HG03095 (cell line): ENCODE data around the gene ERG28.
"Not testable (repeated sequence)": the region's sequence is repeated elsewhere in the genome, so short reads cannot be mapped to it uniquely, and the experiment has no call there.

Experiments used
- ATAC-seq: cut with Tn5 transposase; IDR thresholded peaks from one replicate; pipeline ENCODE4 v1.9.1; 2021; ENCODE audit warnings: moderate library complexity; ENCODE audit not compliant: unreplicated experiment

The ERG28 gene

GRCh38 chr14:75626863-75627262, 33.8 kb downstream of the ERG28 start:
- no peak for ATAC-seq

- no peak for ATAC-seq
These were observed 34.3 kb downstream of the ERG28 start for GRCh38 chr14:75626396-75626795.

DNA sequence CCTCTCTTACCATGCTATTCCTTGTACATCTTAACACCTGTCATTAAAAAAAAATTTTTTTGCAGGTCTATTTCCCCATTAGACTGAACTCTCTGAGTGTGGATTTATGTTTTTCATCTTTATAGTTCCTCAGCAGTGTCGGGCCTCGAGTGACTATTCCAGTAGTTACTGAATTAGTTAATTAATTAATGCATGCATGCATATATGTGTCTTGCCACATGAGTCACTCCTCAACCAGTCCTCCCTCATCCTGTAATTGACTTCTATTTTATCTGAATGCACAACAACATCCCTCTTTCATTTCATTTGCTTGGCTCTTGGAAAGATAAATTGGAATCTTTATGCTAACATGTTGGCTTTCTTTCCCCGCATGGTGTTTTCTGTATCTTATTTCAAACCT, 35.6 kb downstream of the ERG28 start:
- no peak for ATAC-seq

DNA sequence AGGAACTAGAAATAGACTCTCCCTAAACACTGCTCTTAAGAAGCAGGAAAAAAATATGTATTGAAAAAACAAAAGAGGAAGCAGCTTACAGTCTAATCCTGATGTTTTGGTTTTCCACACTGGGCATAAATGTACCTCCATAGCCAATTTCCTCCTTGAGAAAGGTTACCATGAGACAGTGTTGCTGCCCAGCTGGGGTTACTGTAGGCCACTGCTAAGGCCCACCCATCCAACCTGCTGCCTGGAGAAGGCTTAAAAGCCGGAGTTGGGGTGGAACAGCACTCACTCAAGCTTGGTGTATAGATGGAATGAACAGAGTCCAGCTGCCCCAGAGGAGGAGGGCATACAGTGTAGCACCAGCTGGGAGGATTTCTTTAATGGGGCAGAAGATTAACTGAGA, 41.1 kb downstream of the ERG28 start:
- no peak for ATAC-seq

DNA sequence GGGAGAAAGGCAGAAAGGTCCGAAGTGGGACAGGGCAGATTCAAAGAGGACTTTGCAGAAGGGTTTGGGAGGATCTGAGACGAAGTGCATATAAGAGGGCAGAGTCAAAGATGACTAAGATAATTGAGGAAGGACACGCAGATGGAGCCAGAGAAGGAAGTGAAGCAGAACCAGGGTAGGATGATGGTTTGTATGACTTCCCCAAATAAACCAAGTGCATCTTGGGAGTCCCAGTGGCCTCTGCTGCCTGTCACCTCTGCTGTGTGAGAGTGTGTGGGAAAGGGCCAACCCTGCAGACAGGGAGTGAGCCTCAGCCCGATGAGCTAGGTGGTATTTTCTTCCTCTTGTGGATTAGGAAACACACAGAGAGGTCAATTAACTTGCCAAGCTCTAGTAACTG, 45.5 kb downstream of the ERG28 start:
- no peak for ATAC-seq

DNA sequence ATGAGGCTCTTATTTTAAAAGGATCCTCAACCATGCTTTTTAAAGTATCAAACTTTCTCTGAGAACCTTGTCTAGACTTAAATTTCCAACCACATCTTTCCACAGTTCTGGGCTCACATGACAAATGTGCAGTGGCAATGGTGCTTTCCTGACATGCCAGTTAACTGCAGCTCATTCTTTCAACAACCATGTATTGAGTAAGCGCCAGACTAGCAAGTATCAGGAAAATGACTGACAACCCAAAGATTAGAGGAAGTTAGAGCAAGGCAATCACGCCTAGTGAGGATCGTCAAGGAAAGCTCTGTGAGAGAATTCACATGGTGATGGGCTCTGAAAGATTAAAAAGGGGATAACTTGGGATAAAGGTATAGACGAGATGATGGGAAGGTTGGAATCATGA, 46.5 kb downstream of the ERG28 start:
- no peak for ATAC-seq

- no peak for ATAC-seq
These were observed 48.5 kb downstream of the ERG28 start for GRCh38 chr14:75612157-75612556.

DNA sequence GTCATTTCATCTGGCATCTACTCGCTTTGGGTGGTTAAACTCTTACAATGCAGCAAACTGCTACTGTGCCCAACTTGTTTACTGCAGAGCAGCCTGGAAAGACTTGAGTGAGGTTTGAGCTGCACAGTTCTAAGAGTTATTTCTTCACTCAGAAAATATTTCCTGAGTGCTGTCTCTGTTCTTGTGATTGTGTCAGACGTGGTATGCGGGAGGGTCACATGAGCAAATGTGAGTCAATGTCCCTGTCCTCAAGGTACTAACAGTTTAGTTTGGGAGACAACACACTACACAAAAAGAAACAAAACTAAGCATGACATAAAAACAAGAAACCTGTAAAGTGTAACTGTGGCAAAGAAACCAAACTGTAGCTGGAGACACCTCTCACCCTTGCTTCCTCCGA, 49.8 kb downstream of the ERG28 start:
- no peak for ATAC-seq

- ATAC-seq: no peak
These were observed 50.8 kb downstream of the ERG28 start for GRCh38 chr14:75609606-75610475.

DNA sequence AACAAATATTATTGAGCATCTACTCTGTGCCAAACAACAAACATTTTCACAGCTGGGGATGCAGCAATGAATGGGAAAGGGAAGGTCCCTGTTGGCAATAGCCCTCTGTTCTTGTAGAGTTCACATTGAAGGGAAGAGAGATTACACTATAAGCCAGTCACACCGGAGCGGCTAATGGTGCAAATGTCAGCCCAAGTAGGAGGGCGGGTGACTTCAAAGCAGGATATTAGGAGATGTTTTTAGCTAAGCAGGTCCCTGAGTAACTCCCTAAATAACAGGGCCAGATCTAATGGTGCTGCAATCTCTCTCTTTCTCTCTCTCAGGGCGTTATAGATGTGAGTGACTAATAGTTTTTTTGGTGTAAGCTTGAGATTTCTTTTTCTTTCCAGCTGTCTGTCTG, 51.6 kb downstream of the ERG28 start:
- ATAC-seq: no peak

GRCh38 chr14:75607842-75608640, 52.6 kb downstream of the ERG28 start:
- no peak for ATAC-seq

DNA sequence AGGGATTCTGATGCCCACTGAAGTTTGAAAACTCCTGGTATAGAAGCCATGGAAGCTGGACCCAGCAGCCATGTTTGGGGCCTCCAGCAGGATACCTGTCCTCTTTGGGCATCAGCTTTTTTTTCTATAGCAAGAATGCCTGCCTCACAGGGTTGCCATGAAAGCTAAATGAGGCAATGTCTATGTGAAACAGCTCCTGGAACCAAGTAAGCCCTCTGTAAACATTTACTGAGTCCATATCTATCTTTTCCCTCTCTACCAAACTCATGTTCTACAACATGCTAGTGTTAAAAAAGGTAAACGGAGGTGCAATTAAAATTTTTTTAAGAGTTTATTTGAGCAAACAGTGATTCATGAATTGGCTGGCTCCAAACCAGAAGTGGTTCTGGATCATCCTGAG, 53.6 kb downstream of the ERG28 start:
- ATAC-seq: no peak

- ATAC-seq: no peak
These were observed 54.8 kb downstream of the ERG28 start for GRCh38 chr14:75605916-75606315.

DNA sequence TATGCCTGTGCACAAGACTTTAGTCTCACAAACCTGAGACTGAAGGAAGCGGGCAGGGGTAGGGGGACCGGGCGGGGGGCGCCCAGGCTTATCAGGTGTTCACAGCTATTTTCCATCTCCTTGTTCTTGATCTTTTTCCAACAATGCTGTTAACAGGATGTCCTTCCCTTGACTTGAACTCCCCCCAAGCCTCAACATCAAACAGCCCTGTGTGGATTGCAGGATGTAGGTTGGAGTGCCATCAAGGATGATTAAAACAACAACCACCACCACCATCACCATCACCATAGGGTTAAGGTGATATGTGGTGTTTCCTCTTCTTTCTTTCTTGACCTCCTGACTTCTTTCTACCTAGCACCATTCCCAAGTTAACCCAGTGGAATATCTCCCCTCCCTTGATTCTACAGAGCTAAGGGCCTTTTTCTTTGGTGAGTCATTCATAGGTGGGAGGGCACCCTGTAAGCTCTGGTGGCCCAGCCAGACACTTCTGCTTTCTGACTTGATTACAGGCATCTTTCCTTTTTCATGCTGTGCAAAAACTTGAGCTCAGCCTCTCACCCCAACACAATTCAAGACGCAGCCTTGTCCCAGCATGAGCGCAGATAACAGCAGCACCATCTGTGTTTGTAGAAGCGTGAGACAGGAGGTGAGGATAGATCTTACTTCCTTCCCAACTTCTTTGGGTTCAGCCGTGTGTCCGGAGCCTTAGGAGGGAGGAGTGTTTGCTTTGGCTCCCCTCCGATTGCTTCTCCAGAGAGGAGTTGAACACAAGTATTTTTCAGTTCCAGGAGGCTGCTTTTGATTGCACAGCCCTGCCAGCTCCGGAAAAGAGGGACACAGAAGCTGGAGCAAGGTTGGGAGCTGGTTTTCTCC, 55.5 kb downstream of the ERG28 start:
- ATAC-seq: no peak

DNA sequence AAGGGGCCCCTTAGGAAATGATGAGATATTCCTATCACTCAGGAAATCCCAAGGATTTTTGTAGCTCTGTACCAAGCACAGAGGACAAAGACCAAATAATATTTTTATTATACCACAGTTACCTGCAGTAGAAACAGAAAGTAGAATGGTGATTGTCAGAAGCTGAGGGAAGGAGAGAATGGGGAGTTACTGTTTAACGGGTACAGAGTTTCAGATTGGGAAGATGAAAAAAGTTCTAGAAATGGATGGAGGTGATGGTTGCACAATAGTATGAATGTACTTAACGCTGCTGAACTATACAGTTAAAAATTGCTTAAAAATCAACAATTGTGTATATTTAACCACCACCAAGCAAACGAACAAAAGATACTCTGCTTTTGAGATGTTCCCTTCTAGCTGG, 58.2 kb downstream of the ERG28 start:
- no peak for ATAC-seq

GRCh38 chr14:75601061-75601460, 59.6 kb downstream of the ERG28 start:
- not testable (repeated sequence) for ATAC-seq

- not testable (repeated sequence) for ATAC-seq
These were observed 60.6 kb downstream of the ERG28 start for GRCh38 chr14:75600100-75600499.
